Pancreas (tissue), 10 donors: ENCODE measurements around the gene CAMKMT. TPM values are rescaled to one million over a fixed set of nuclear protein-coding genes. Genes with fewer than 3 reads are reported as not detected.

Experiments
- ATAC-seq, 4 donors: fragments of 200-7000 bp; cut with Tn5 transposase; one replicate each; pipeline versions ENCODE4 v1.8.0 to v1.9.1; 2020; ENCODE audit warnings: mild to moderate bottlenecking in 4 of 4, moderate library complexity in 4 of 4
- DNase-seq, 6 donors: peaks; one replicate each; pipeline ENCODE4 v3.0.0-alpha.2; 2020
- FAIRE-seq: peaks from 2 replicates; lab custom pipeline; 2012; peaks lifted over from hg19 to GRCh38; lab: Jason Lieb, UNC
- H3K27ac ChIP-seq, 4 donors: fragments of 200-600 bp; sonication (generic); 1 replicate in 3 of 4; 2 replicates in 1 of 4; pipeline versions ENCODE4 v1.5.0 to v1.8.0; 2020
- H3K27me3 ChIP-seq, 4 donors: fragments of 200-600 bp; one replicate each; pipeline ENCODE4 v1.8.0; 2021
- H3K36me3 ChIP-seq, 3 donors: fragments of 200-600 bp; sonication (generic) in 1 of 3; one replicate each; pipeline versions ENCODE4 v1.5.0 to v1.8.0; 2020 to 2021
- H3K4me1 ChIP-seq, 3 donors: fragments of 200-600 bp; one replicate each; pipeline ENCODE4 v1.8.0; 2021
- H3K4me3 ChIP-seq, 4 donors: fragments of 200-600 bp; sonication (generic) in 2 of 4; one replicate each; pipeline versions ENCODE4 v1.5.0 to v1.8.0; 2020 to 2021
- H3K9me3 ChIP-seq, 4 donors: fragments of 200-600 bp; one replicate each; pipeline ENCODE4 v1.8.0; 2021
- whole genome bisulfite sequencing, 2 donors: extraction: QIAGEN DNeasy Blood & Tissue Kit; methylation state at CpG; one replicate each; pipeline ENCODE4 v1.1.7; 2013; 5-methylcytosine and 5-hydroxymethylcytosine counted together
- intact Hi-C, 3 donors: fragments of 100-400 bp; cut with DNase I; formaldehyde crosslinking; loops; one replicate each; pipeline versions ENCODE4 v1.11.1 to v1.14.2; 2022
- polyA plus RNA-seq, 2 donors: library from polyadenylated mRNA; stranded (reverse); fragments of 200-250 nt; gene quantifications; one replicate each; pipeline ENCODE4 v1.2.3, GENCODE V29; 2013
- total RNA-seq, 6 donors: library from RNA; stranded (reverse); fragmentation: NEBNext Ultra II Directional in 4 of 6; extraction: Animal tissue kit (Norgen Biotek cat#: 25700) in 4 of 6; gene quantifications; one replicate each; pipeline versions ENCODE4 v1.2.1 to v1.2.4, GENCODE V29; 2021 to 2023
- TF ChIP-seq, protein P1 (sequence below), 4 donors: fragments of 200-600 bp; sonication (generic) in 3 of 4; IDR thresholded peaks; one replicate each; pipeline versions ENCODE4 v1.5.0 to v1.8.0; 2021; ENCODE audit warnings: antibody characterized with exemption in 4 of 4
- donor health status: healthy with polysubstance abuse.
- donor health status: DM: no; HTN: no; CAD: no; lungs with moderate emphysema.
- donor health status: DM: no; HTN: no; CAD: no.
- donor health status: control.
- donor health status: control.
- donor health status: Bipolar disorder and iron deficiency.
- donor health status: DM: yes; HTN: yes; CAD: no.
- donor health status: DM: no; HTN: no; CAD: no.
- donor health status: DM: no; HTN: no; CAD: no.
- donor health status: DM: yes; HTN: yes; CAD: no.

The CAMKMT gene
- total and polyA plus RNA-seq, 8 donors, result 4.6 to 11.9 (median 8.3) TPM

- H3K27me3 ChIP-seq, result no peaks in the 10 kb centered on the region
- 85 to 90% methylated on average over 5 of the region's 5 CpGs for WGBS, 2 donors
- no peak overlapping the region for H3K4me3 ChIP-seq
- TF ChIP-seq, protein P1, sequence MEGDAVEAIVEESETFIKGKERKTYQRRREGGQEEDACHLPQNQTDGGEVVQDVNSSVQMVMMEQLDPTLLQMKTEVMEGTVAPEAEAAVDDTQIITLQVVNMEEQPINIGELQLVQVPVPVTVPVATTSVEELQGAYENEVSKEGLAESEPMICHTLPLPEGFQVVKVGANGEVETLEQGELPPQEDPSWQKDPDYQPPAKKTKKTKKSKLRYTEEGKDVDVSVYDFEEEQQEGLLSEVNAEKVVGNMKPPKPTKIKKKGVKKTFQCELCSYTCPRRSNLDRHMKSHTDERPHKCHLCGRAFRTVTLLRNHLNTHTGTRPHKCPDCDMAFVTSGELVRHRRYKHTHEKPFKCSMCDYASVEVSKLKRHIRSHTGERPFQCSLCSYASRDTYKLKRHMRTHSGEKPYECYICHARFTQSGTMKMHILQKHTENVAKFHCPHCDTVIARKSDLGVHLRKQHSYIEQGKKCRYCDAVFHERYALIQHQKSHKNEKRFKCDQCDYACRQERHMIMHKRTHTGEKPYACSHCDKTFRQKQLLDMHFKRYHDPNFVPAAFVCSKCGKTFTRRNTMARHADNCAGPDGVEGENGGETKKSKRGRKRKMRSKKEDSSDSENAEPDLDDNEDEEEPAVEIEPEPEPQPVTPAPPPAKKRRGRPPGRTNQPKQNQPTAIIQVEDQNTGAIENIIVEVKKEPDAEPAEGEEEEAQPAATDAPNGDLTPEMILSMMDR (IDR thresholded peaks at IDR 0.05), result no peak
- H3K9me3 ChIP-seq, result no peaks in the 10 kb centered on the region
- FAIRE-seq (no peak), ATAC-seq (no peak), DNase-seq (no peak)
- intact Hi-C loops, result no loop called here
- H3K27ac ChIP-seq, result no peak overlapping the region
- H3K36me3 ChIP-seq, result no peaks in the 10 kb centered on the region
- H3K4me1 ChIP-seq, result peaks cover 0 to 2% (median 0%) of the 10 kb centered on the region in 3 donors
Measured at GRCh38 chr2:44573996-44574395, 212.2 kb downstream of the CAMKMT start.

DNA sequence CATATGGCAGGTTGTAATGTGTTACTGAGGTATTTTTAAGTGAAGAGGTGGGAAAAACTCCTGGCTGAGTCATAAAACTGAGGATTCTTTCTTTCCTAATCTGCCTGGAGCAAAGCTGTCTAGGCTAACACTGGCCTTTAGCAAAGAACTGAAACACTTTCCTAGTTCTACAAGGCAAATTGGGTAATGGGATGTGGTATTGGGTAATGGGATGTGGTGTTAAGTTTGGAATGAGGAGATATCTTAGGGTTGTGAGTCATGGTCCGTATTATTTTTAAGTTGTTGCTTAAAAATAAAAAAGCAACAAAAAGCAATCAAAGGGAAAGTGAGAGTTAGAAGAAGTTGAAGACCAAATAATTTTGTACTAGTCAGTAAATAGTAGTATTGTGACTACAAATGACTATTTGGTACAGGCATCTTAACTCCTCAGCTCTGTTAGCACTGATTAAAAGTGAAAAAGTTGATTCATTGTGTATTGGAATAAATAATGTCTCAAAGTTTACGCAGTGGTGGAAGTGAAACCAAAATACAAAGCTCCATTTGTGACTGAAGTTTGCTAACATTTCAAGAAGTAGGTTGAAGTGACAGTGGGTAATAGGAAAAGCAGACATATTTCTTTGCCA lies 216.8 kb downstream of the CAMKMT start:
- FAIRE-seq (no peak), DNase-seq (no peak), ATAC-seq (peak in 3 of 4 donors; percentile 9 to 50 (median 39))
- Histone ChIP-seq H3K36me3 (no peaks in the 10 kb centered on the region), H3K4me1 (peaks cover 0 to 7% (median 0%) of the 10 kb centered on the region in 3 donors), H3K9me3 (no peaks in the 10 kb centered on the region), H3K27me3 (no peaks in the 10 kb centered on the region), H3K27ac (no peak overlapping the region), H3K4me3 (no peak overlapping the region)
- 73 to 81% methylated on average over 2 of the region's 2 CpGs for WGBS, 2 donors
- intact Hi-C loops, result no loop called here
- TF ChIP-seq, protein P1 (IDR thresholded peaks at IDR 0.05), result no peak

DNA sequence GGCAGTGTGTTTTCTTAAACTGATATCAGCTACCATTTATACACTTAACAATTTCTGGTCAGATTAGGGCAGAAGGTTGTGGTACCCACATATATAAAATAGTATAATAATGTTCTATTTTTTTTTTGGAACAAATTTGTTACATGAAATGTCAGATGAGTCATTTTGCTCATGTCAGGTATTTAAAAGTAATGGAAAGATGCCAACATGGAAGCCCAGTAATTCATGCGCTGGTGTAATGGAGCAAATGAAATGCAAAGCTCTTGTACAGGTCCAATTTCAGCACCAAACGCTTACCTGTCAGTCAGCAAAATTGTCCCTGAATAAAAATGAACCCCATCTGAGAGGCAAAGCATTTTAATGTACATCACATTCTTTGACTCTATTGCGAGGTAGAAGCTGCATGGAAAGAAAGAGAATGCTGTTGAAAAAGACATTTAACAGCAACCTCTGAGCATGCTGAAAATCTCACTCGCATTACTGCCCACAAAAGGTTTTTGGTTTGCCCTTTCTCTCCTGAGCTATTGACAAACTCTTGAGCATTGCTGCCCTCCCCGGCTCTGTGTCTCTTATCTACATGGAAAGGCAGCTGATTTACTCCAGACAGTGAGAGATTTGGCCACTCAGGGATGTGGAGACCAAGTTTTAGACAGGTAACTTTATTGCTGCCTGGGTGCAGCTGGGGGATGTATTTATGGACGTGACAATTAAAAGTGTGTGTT lies 217.5 kb downstream of the CAMKMT start:
- ATAC-seq (peak in 1 of 4 donors; percentile 49), DNase-seq (no peak), FAIRE-seq (no peak)
- intact Hi-C loops, result no loop called here
- 66 to 70% methylated on average over 6 of the region's 6 CpGs for WGBS, 2 donors
- peaks cover 0 to 7% (median 0%) of the 10 kb centered on the region in 3 donors for H3K4me1 ChIP-seq
- no peak overlapping the region for H3K4me3 ChIP-seq
- H3K9me3 ChIP-seq, result no peaks in the 10 kb centered on the region
- TF ChIP-seq, protein P1 (IDR thresholded peaks at IDR 0.05), result no peak
- H3K27ac ChIP-seq, result no peak overlapping the region
- no peaks in the 10 kb centered on the region for H3K27me3 ChIP-seq
- H3K36me3 ChIP-seq, result no peaks in the 10 kb centered on the region

- FAIRE-seq, result no peak
- TF ChIP-seq, protein P1 (IDR thresholded peaks at IDR 0.05), result no peak
Measured at GRCh38 chr2:44579837-44580230, 218.1 kb downstream of the CAMKMT start.

More at GRCh38 chr2:44579837-44580230, 218.1 kb downstream of the CAMKMT start:
- Histone ChIP-seq H3K9me3 (no peaks in the 10 kb centered on the region), H3K4me3 (no peak overlapping the region), H3K36me3 (no peaks in the 10 kb centered on the region), H3K27me3 (no peaks in the 10 kb centered on the region), H3K4me1 (peaks cover 0 to 7% (median 0%) of the 10 kb centered on the region in 3 donors), H3K27ac (no peak overlapping the region)
- DNase-seq, result no peak
- 92 to 94% methylated on average over 2 of the region's 2 CpGs for WGBS, 2 donors
- no peak for ATAC-seq
- intact Hi-C loops, result no loop called here
